Hepatocyte (in vitro differentiated cells): ENCODE data around the gene DTD1. TPM values are rescaled to one million over a fixed set of nuclear protein-coding genes. Genes with fewer than 3 reads are reported as not detected.

Experiments
- DNase-seq: peaks from one replicate; pipeline ENCODE4 v3.0.0-alpha.2; 2016; ENCODE audit warnings: low spot score
- H2AFZ ChIP-seq: fragments of 200-600 bp; sonication (generic); 2 replicates; pipeline ENCODE4 v1.6.0; 2016; ENCODE audit warnings: antibody characterized with exemption, mild to moderate bottlenecking
- H3K27ac ChIP-seq: fragments of 200-600 bp; sonication (generic); 2 replicates; pipeline ENCODE4 v1.5.1; 2016; ENCODE audit warnings: mild to moderate bottlenecking
- H3K27me3 ChIP-seq: fragments of 200-600 bp; sonication (generic); 2 replicates; pipeline ENCODE4 v1.6.1; 2016
- H3K36me3 ChIP-seq: fragments of 200-600 bp; sonication (generic); replicated peaks from 2 replicates; pipeline ENCODE4 v1.5.1; 2016; ENCODE audit warnings: low read depth; ENCODE audit not compliant: insufficient read depth
- H3K4me1 ChIP-seq: fragments of 200-600 bp; sonication (generic); 2 replicates; pipeline ENCODE4 v1.5.1; 2016; ENCODE audit warnings: mild to moderate bottlenecking, moderate library complexity; ENCODE audit not compliant: insufficient read depth
- H3K4me2 ChIP-seq: fragments of 200-600 bp; sonication (generic); 2 replicates; pipeline ENCODE4 v1.6.0; 2016
- H3K4me3 ChIP-seq: fragments of 200-600 bp; sonication (generic); 2 replicates; pipeline ENCODE4 v1.5.1; 2016; ENCODE audit warnings: mild to moderate bottlenecking
- H3K79me2 ChIP-seq: fragments of 200-600 bp; sonication (generic); 2 replicates; pipeline ENCODE4 v1.6.0; 2017; ENCODE audit warnings: mild to moderate bottlenecking
- H3K9me2 ChIP-seq: fragments of 200-600 bp; sonication (generic); replicated peaks from 2 replicates; pipeline ENCODE4 v1.6.0; 2017; ENCODE audit warnings: mild to moderate bottlenecking; ENCODE audit not compliant: insufficient read depth
- H3K9me3 ChIP-seq: fragments of 200-600 bp; sonication (generic); 2 replicates; pipeline ENCODE4 v1.5.1; 2016; ENCODE audit warnings: low read depth, mild to moderate bottlenecking
- H4K20me1 ChIP-seq: fragments of 200-600 bp; sonication (generic); 2 replicates; pipeline ENCODE4 v1.6.0; 2016; ENCODE audit warnings: mild to moderate bottlenecking; ENCODE audit not compliant: insufficient read depth, poor library complexity, severe bottlenecking
- CTCF ChIP-seq: fragments of 200-600 bp; sonication (generic); IDR thresholded peaks from 2 replicates; pipeline ENCODE4 v1.5.1; 2016; ENCODE audit warnings: antibody characterized with exemption, mild to moderate bottlenecking; ENCODE audit not compliant: poor library complexity
- EZH2 ChIP-seq: fragments of 200-600 bp; sonication (generic); IDR thresholded peaks from 2 replicates; pipeline ENCODE4 v1.6.1; 2016; ENCODE audit warnings: antibody characterized with exemption, mild to moderate bottlenecking, borderline replicate concordance
- EZH2phosphoT487 ChIP-seq: fragments of 200-600 bp; sonication (generic); IDR thresholded peaks from one replicate; pipeline ENCODE4 v1.6.1; 2018; ENCODE audit warnings: antibody characterized with exemption, mild to moderate bottlenecking, low read depth, moderate library complexity; ENCODE audit not compliant: unreplicated experiment, severe bottlenecking
- WGBS: methylation state at CpG from one replicate; pipeline ENCODE4 v1.1.6; 2016; ENCODE audit warnings: low lambda C conversion rate; ENCODE audit errors: missing lambda C conversion rate; 5-methylcytosine and 5-hydroxymethylcytosine counted together
- polyA plus RNA-seq: library from polyadenylated mRNA; unstranded; fragments of >200 nt; fragmentation: Nextera tagmentation; extraction: Ambion mirVana; gene quantifications from 2 replicates; pipeline ENCODE4 v1.2.1, GENCODE V29; 2016
- total RNA-seq: library from RNA; depleted of rRNA; stranded (reverse); fragments of >200 nt; gene quantifications from 2 replicates; pipeline ENCODE4 v1.2.3, GENCODE V29; 2014

Gene DTD1
- total and polyA plus RNA-seq, 2 experiments from 2014 or later: 30.1 to 40.1 TPM

GRCh38 chr20:18672834-18673233 is 85.0 kb downstream of the DTD1 start:
- no peaks in the 10 kb centered on the region for H3K9me3 ChIP-seq
- no peak overlapping the region for H3K4me3 ChIP-seq
- no peak overlapping the region for H3K27ac ChIP-seq
- H3K27me3 ChIP-seq: no peaks in the 10 kb centered on the region
- no peaks in the 10 kb centered on the region for H3K79me2 ChIP-seq
- H2AFZ ChIP-seq: no peak overlapping the region
- no peak overlapping the region for H3K4me2 ChIP-seq
- no peaks in the 10 kb centered on the region for H3K36me3 ChIP-seq
- H3K4me1 ChIP-seq: peaks cover 4% of the 10 kb centered on the region
- H3K9me2 ChIP-seq: no peaks in the 10 kb centered on the region
- DNase-seq: no peak
- H4K20me1 ChIP-seq: no peaks in the 10 kb centered on the region
- TF ChIP-seq CTCF (no peak), EZH2 (no peak), EZH2phosphoT487 (no peak)
- WGBS: 79% methylated on average over 9 of the region's 9 CpGs

DNA sequence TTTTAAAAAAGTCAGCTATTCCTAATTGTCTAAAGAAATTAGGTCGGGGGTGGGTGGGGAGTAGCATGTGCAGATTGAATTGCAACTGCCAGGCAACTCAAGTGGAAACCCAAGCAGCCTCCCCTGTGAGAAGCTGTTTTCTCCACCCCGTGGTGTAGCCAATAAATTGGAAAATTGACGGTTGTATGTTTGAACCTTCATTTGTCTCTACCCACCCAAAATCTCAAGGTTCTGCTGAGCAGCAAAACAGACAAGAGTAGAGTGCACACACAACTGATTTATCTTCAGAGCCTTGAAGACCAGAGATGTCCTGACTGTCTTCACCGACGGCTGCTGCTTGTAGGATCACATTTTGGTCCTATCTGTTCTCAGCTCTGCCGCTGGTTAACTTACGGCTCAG is 88.5 kb downstream of the DTD1 start:
- Histone ChIP-seq H3K27ac (no peak overlapping the region), H3K4me3 (no peak overlapping the region), H3K36me3 (no peaks in the 10 kb centered on the region), H2AFZ (no peak overlapping the region), H3K9me3 (no peaks in the 10 kb centered on the region), H3K4me1 (peaks cover 4% of the 10 kb centered on the region), H4K20me1 (no peaks in the 10 kb centered on the region), H3K79me2 (no peaks in the 10 kb centered on the region), H3K4me2 (no peak overlapping the region), H3K9me2 (no peaks in the 10 kb centered on the region), H3K27me3 (no peaks in the 10 kb centered on the region)
- 83% methylated on average over 7 of the region's 7 CpGs for WGBS
- TF ChIP-seq EZH2phosphoT487 (no peak), CTCF (no peak), EZH2 (no peak)
- no peak for DNase-seq

GRCh38 chr20:18677126-18677525 is 89.3 kb downstream of the DTD1 start:
- Histone ChIP-seq H3K4me1 (peaks cover 4% of the 10 kb centered on the region), H3K4me3 (no peak overlapping the region), H3K4me2 (no peak overlapping the region), H3K36me3 (no peaks in the 10 kb centered on the region), H3K9me2 (no peaks in the 10 kb centered on the region), H3K9me3 (no peaks in the 10 kb centered on the region), H4K20me1 (no peaks in the 10 kb centered on the region), H2AFZ (no peak overlapping the region), H3K27me3 (no peaks in the 10 kb centered on the region), H3K27ac (no peak overlapping the region), H3K79me2 (no peaks in the 10 kb centered on the region)
- TF ChIP-seq CTCF (no peak), EZH2phosphoT487 (no peak), EZH2 (no peak)
- WGBS: 63% methylated on average over 4 of the region's 4 CpGs
- no peak for DNase-seq
